SK-N-SH (cell line): ENCODE data around the gene SCEL. TPM values are rescaled to one million over a fixed set of nuclear protein-coding genes. Genes with fewer than 3 reads are reported as not detected.

Experiments used
- CTCF ChIA-PET: fragments of 300-600, 350-600 bp; formaldehyde crosslinking; extraction: SDS; loops from one replicate; lab custom pipeline; 2021; lab: Yijun Ruan, JAX
- POLR2A ChIA-PET: fragments of 350-600 bp; sonication (Branson Sonifier 250); formaldehyde crosslinking; extraction: SDS; loops from one replicate; lab custom pipeline; 2020; ENCODE audit warnings: antibody characterized with exemption, inconsistent platforms; lab: Yijun Ruan, JAX
- DNase-seq: peaks from one replicate; pipeline ENCODE4 v3.0.0; 2012
- H2AFZ ChIP-seq: fragments of 200-600 bp; sonication (generic); 2 replicates; pipeline ENCODE4 v1.8.1; 2016; ENCODE audit warnings: antibody characterized with exemption, mild to moderate bottlenecking, low read depth
- H3F3A ChIP-seq: fragments of 200-600 bp; sonication (generic); replicated peaks from 2 replicates; pipeline ENCODE3; 2016; ENCODE audit warnings: antibody characterized with exemption, mild to moderate bottlenecking; ENCODE audit not compliant: insufficient read depth
- H3K27ac ChIP-seq, 2 experiments: fragments of 200-500 bp in 1 of 2; fragments of 200-600 bp in 1 of 2; sonication (Bioruptor generic) in 1 of 2; sonication (generic), shearing (Covaris generic) in 1 of 2; 2 replicates each; pipeline versions ENCODE4 v1.5.1 to v1.6.1; 2014 to 2016; ENCODE audit warnings: low read depth in 2 of 2, inconsistent platforms in 1 of 2, low read length in 1 of 2, mild to moderate bottlenecking in 1 of 2, mixed read lengths in 1 of 2
- H3K27me3 ChIP-seq: fragments of 200-600 bp; sonication (generic), shearing (Covaris generic); 2 replicates; pipeline ENCODE4 v1.6.1; 2016; ENCODE audit warnings: mixed run types; ENCODE audit not compliant: insufficient read depth
- H3K36me3 ChIP-seq, 2 experiments: fragments of 200-500 bp in 1 of 2; fragments of 200-600 bp in 1 of 2; sonication (Bioruptor generic) in 1 of 2; sonication (generic) in 1 of 2; replicated peaks in 1 of 2; 2 replicates each; pipeline versions ENCODE3 to v1.5.1; 2014 to 2016; ENCODE audit warnings: low read length in 1 of 2, mild to moderate bottlenecking in 1 of 2; ENCODE audit not compliant: insufficient read depth in 2 of 2, control insufficient read depth in 1 of 2
- H3K4me1 ChIP-seq, 2 experiments: fragments of 200-500 bp in 1 of 2; fragments of 200-600 bp in 1 of 2; sonication (Bioruptor generic) in 1 of 2; sonication (generic), shearing (Covaris generic) in 1 of 2; 2 replicates each; pipeline versions ENCODE4 v1.5.1 to v1.6.1; 2014 to 2016; ENCODE audit warnings: low read depth in 1 of 2, low read length in 1 of 2, mixed run types in 1 of 2; ENCODE audit not compliant: insufficient read depth in 2 of 2, control insufficient read depth in 1 of 2
- H3K4me2 ChIP-seq: fragments of 200-600 bp; sonication (generic), shearing (Covaris generic); 2 replicates; pipeline ENCODE4 v1.6.1; 2017; ENCODE audit warnings: mixed run types
- H3K4me3 ChIP-seq, 2 experiments: fragments of 200-500 bp in 1 of 2; fragments of 200-600 bp in 1 of 2; sonication (Bioruptor generic) in 1 of 2; sonication (generic), shearing (Covaris generic) in 1 of 2; 2 replicates each; pipeline versions ENCODE4 v1.5.1 to v1.8.1; 2014 to 2016; ENCODE audit warnings: low read depth in 2 of 2, inconsistent platforms in 1 of 2, low read length in 1 of 2, mild to moderate bottlenecking in 1 of 2, mixed read lengths in 1 of 2, moderate library complexity in 1 of 2
- H3K79me2 ChIP-seq: fragments of 200-600 bp; sonication (generic); 2 replicates; pipeline ENCODE4 v1.8.1; 2017; ENCODE audit warnings: mild to moderate bottlenecking; ENCODE audit not compliant: insufficient read depth
- H3K9ac ChIP-seq: fragments of 200-600 bp; sonication (generic); 2 replicates; pipeline ENCODE4 v1.6.1; 2017; ENCODE audit warnings: mixed run types
- H3K9me2 ChIP-seq: fragments of 200-600 bp; sonication (generic); 2 replicates; pipeline ENCODE4 v1.6.1; 2017; ENCODE audit warnings: mixed run types
- H3K9me3 ChIP-seq: fragments of 200-600 bp; sonication (generic); 2 replicates; pipeline ENCODE4 v1.6.1; 2017; ENCODE audit warnings: mixed run types, mild to moderate bottlenecking, moderate library complexity
- H4K20me1 ChIP-seq: fragments of 200-600 bp; sonication (generic); 2 replicates; pipeline ENCODE4 v1.6.1; 2017; ENCODE audit warnings: mild to moderate bottlenecking, mixed run types; ENCODE audit not compliant: insufficient read depth
- CTCF ChIP-seq: fragments of 200-600 bp; sonication (generic); IDR thresholded peaks from 2 replicates; pipeline ENCODE4 v1.6.1; 2017; ENCODE audit warnings: antibody characterized with exemption, mild to moderate bottlenecking, moderate library complexity
- FOXJ3 ChIP-seq: sonication (generic); formaldehyde crosslinking; IDR thresholded peaks from 2 replicates; pipeline ENCODE4 v1.5.1; 2020; ENCODE audit warnings: mild to moderate bottlenecking, missing genetic modification reagents
- GATA2 ChIP-seq: sonication (generic); formaldehyde crosslinking; IDR thresholded peaks from 2 replicates; pipeline ENCODE4 v1.5.0; 2020; ENCODE audit warnings: mild to moderate bottlenecking, missing genetic modification reagents
- JUND ChIP-seq: IDR thresholded peaks from 2 replicates; pipeline ENCODE4 v1.4.0; 2012
- RCOR1 ChIP-seq: fragments of 150-350 bp; IDR thresholded peaks from 2 replicates; pipeline ENCODE4 v1.6.1; 2017; ENCODE audit warnings: antibody characterized with exemption, low read length
- RFX5 ChIP-seq: IDR thresholded peaks from 2 replicates; pipeline ENCODE4 v1.6.1; 2012; ENCODE audit warnings: mild to moderate bottlenecking, improper control_type of control experiment, low read length
- TAF1 ChIP-seq: IDR thresholded peaks from 2 replicates; pipeline ENCODE4 v1.6.1; 2012; ENCODE audit warnings: low read depth, mild to moderate bottlenecking, low read length, moderate library complexity, borderline replicate concordance
- TEAD4 ChIP-seq: IDR thresholded peaks from 2 replicates; pipeline ENCODE4 v1.4.0; 2012; ENCODE audit warnings: mild to moderate bottlenecking, borderline replicate concordance; ENCODE audit not compliant: insufficient read depth
- USF2 ChIP-seq: fragments of 150-350 bp; IDR thresholded peaks from 2 replicates; pipeline ENCODE4 v1.6.1; 2017; ENCODE audit warnings: antibody characterized with exemption, low read length, low read depth, borderline replicate concordance
- ZBTB33 ChIP-seq: IDR thresholded peaks from 2 replicates; pipeline ENCODE4 v1.4.0; 2012; ENCODE audit warnings: low read depth, borderline replicate concordance
- WGBS: methylation state at CpG from one replicate; pipeline ENCODE4 v1.1.6; 2017; ENCODE audit warnings: low lambda C conversion rate; 5-methylcytosine and 5-hydroxymethylcytosine counted together
- polyA plus RNA-seq, 3 experiments: library from polyadenylated mRNA; depleted of rRNA; stranded (reverse); fragments of >200 nt; gene quantifications; 2 replicates each; pipeline ENCODE4 v1.2.3, GENCODE V29; 2012

SCEL gene
- polyA plus RNA-seq, 1 of the 3 experiments (the other 2 are of a cell fraction), result 0.02 TPM

GRCh38 chr13:77583581-77583980 lies 48.1 kb downstream of the SCEL start:
- ChIA-PET POLR2A (no interaction called here), CTCF (interaction anchor here (0.6 to 2.2 kb wide), 3 partner anchors 10 to 158 kb away, joined by 3 to 12 read pairs (median 3); no protein-coding TSS in a partner anchor)
- no peaks in the 10 kb centered on the region for H3F3A ChIP-seq

More at GRCh38 chr13:77583581-77583980, 48.1 kb downstream of the SCEL start:
- Histone ChIP-seq H3K27me3 (no peaks in the 10 kb centered on the region), H3K9me3 (no peaks in the 10 kb centered on the region), H3K27ac (no peak overlapping the region), H3K9ac (no peak overlapping the region), H4K20me1 (no peaks in the 10 kb centered on the region), H3K79me2 (no peaks in the 10 kb centered on the region), H3K4me2 (no peak overlapping the region), H3K4me1 (no peaks in the 10 kb centered on the region; a peak in 1 of 4 replicates), H3K4me3 (no peak overlapping the region), H3K36me3 (no peaks in the 10 kb centered on the region), H2AFZ (no peak overlapping the region), H3K9me2 (no peaks in the 10 kb centered on the region)
- DNase-seq, result no peak
- TF ChIP-seq JUND, result no peak
- no peak for TF ChIP-seq TEAD4
- TF ChIP-seq GATA2, result no peak
- no peak for TF ChIP-seq CTCF
- no peak for TF ChIP-seq USF2
- TF ChIP-seq FOXJ3 (CRISPR knock-in tag), result no peak
- TF ChIP-seq ZBTB33, result no peak
- no peak for TF ChIP-seq RCOR1
- no peak for TF ChIP-seq RFX5
- TF ChIP-seq TAF1, result no peak
- WGBS, result 25% methylated on average over 3 of the region's 3 CpGs
